H1 (cell line): Measurements from ENCODE around the gene MYF5. TPM values are rescaled to one million over a fixed set of nuclear protein-coding genes. Genes with fewer than 3 reads are reported as not detected.
A peak's percentile ranks its signal among the peaks of the same experiment; 100 is the strongest.
"Not testable (repeated sequence)": the region's sequence is repeated elsewhere in the genome, so short reads cannot be mapped to it uniquely, and the experiment has no call there.

Experiments
- CTCF ChIA-PET: fragments of 300-600 bp; sonication (Branson Sonifier 250); formaldehyde crosslinking; loops from one replicate; lab custom pipeline; 2021; ENCODE audit not compliant: partially characterized antibody; lab: Charles Lee
- POLR2A ChIA-PET: fragments of 300-600 bp; sonication (Branson Sonifier 250); formaldehyde crosslinking; loops from one replicate; lab custom pipeline; 2021; ENCODE audit warnings: inconsistent platforms; ENCODE audit not compliant: partially characterized antibody; lab: Charles Lee
- DNase-seq, 2 experiments: peaks; one replicate each; pipeline versions ENCODE4 v3.0.0 to v3.0.0-alpha.2; 2010 to 2022; ENCODE audit warnings: low spot score in 2 of 2, low read depth in 1 of 2, mixed read lengths in 1 of 2
- FAIRE-seq: peaks from 2 replicates; lab custom pipeline; 2011; peaks lifted over from hg19 to GRCh38; lab: Jason Lieb, UNC
- H2AFZ ChIP-seq: 2 replicates; pipeline ENCODE4 v1.8.1; 2012; ENCODE audit warnings: low read length, inconsistent platforms
- H2AK5ac ChIP-seq: 2 replicates; pipeline ENCODE4 v1.6.1; 2013; ENCODE audit warnings: low read depth, low read length
- H2BK120ac ChIP-seq: replicated peaks from 2 replicates; pipeline ENCODE3; 2013; ENCODE audit warnings: low read depth, low read length, inconsistent platforms
- H2BK12ac ChIP-seq: 2 replicates; pipeline ENCODE4 v1.6.1; 2013; ENCODE audit warnings: low read depth, low read length
- H2BK15ac ChIP-seq: 2 replicates; pipeline ENCODE4 v1.6.1; 2013; ENCODE audit warnings: low read length
- H2BK20ac ChIP-seq: 2 replicates; pipeline ENCODE4 v1.6.1; 2013; ENCODE audit warnings: low read length
- H2BK5ac ChIP-seq: 2 replicates; pipeline ENCODE4 v1.6.1; 2013; ENCODE audit warnings: low read depth, low read length
- H3K14ac ChIP-seq: 2 replicates; pipeline ENCODE4 v1.6.1; 2013; ENCODE audit warnings: inconsistent platforms; ENCODE audit not compliant: insufficient read length
- H3K18ac ChIP-seq: 2 replicates; pipeline ENCODE4 v1.6.1; 2013; ENCODE audit warnings: low read length; ENCODE audit errors: extremely low read depth
- H3K23ac ChIP-seq: 2 replicates; pipeline ENCODE4 v1.6.1; 2013; ENCODE audit warnings: inconsistent platforms; ENCODE audit not compliant: insufficient read length
- H3K23me2 ChIP-seq: 2 replicates; pipeline ENCODE4 v1.6.1; 2013; ENCODE audit warnings: low read depth, low read length
- H3K27ac ChIP-seq: 2 replicates; pipeline ENCODE4 v1.6.1; 2011; ENCODE audit warnings: low read depth, low read length, inconsistent platforms
- H3K27me3 ChIP-seq, 4 experiments: replicated peaks in 1 of 4; 1 replicate in 1 of 4; 2 replicates in 3 of 4; pipeline versions ENCODE4 v1.6.1 to v1.8.1; 2011 to 2013; ENCODE audit warnings: low read length in 3 of 4, mild to moderate bottlenecking in 3 of 4, inconsistent platforms in 2 of 4, mixed read lengths in 2 of 4, moderate library complexity in 1 of 4; ENCODE audit not compliant: control insufficient read depth in 3 of 4, insufficient read depth in 3 of 4; ENCODE audit errors: extremely low read depth in 1 of 4
- H3K36me3 ChIP-seq, 4 experiments: 2 replicates each; pipeline versions ENCODE4 v1.6.1 to v1.8.1; 2011 to 2013; ENCODE audit warnings: mild to moderate bottlenecking in 4 of 4, low read length in 3 of 4, moderate library complexity in 2 of 4, control low read depth in 1 of 4, inconsistent platforms in 1 of 4; ENCODE audit not compliant: insufficient read depth in 4 of 4, control insufficient read depth in 2 of 4
- H3K4ac ChIP-seq: replicated peaks from 2 replicates; pipeline ENCODE3; 2013; ENCODE audit warnings: low read length, low read depth, mixed read lengths, inconsistent platforms; ENCODE audit not compliant: insufficient read length
- H3K4me1 ChIP-seq, 4 experiments: replicated peaks in 1 of 4; 1 replicate in 1 of 4; 2 replicates in 3 of 4; pipeline versions ENCODE4 v1.6.1 to v1.8.1; 2011 to 2013; ENCODE audit warnings: low read length in 3 of 4, inconsistent platforms in 2 of 4, mixed read lengths in 1 of 4; ENCODE audit not compliant: insufficient read depth in 4 of 4, control insufficient read depth in 3 of 4
- H3K4me2 ChIP-seq, 2 experiments: 2 replicates each; pipeline versions ENCODE4 v1.6.1 to v1.8.1; 2011 to 2013; ENCODE audit warnings: low read depth in 2 of 2, low read length in 2 of 2, control low read depth in 1 of 2, inconsistent platforms in 1 of 2, mild to moderate bottlenecking in 1 of 2; ENCODE audit not compliant: insufficient read depth in 1 of 2
- H3K4me3 ChIP-seq, 4 experiments: fragments of 200-600, 300-600 bp in 1 of 4; sonication (generic), shearing (Covaris generic), sonication (Bioruptor Twin) in 1 of 4; 2 replicates each; pipeline versions ENCODE4 v1.5.1 to v1.8.1; 2011 to 2016; ENCODE audit warnings: low read length in 4 of 4, low read depth in 3 of 4, control low read depth in 2 of 4, inconsistent platforms in 2 of 4, mild to moderate bottlenecking in 2 of 4, mixed read lengths in 1 of 4, moderate library complexity in 1 of 4; ENCODE audit not compliant: insufficient read depth in 2 of 4; ENCODE audit errors: extremely low read depth in 1 of 4
- H3K56ac ChIP-seq: replicated peaks from 2 replicates; pipeline ENCODE3; 2013; ENCODE audit warnings: low read depth, mild to moderate bottlenecking, mixed read lengths, low read length, inconsistent platforms; ENCODE audit not compliant: insufficient read length
- H3K79me1 ChIP-seq: 2 replicates; pipeline ENCODE4 v1.6.1; 2013; ENCODE audit warnings: low read depth, low read length, control low read depth
- H3K79me2 ChIP-seq, 2 experiments: 2 replicates each; pipeline versions ENCODE4 v1.6.1 to v1.8.1; 2012 to 2013; ENCODE audit warnings: low read length in 2 of 2, mild to moderate bottlenecking in 2 of 2, inconsistent platforms in 1 of 2; ENCODE audit not compliant: insufficient read depth in 2 of 2, control insufficient read depth in 1 of 2
- H3K9ac ChIP-seq, 4 experiments: replicated peaks in 1 of 4; 1 replicate in 1 of 4; 2 replicates in 3 of 4; pipeline versions ENCODE4 v1.6.1 to v1.8.1; 2011 to 2013; ENCODE audit warnings: low read depth in 3 of 4, low read length in 3 of 4, control low read depth in 2 of 4, mild to moderate bottlenecking in 2 of 4, moderate library complexity in 2 of 4, inconsistent platforms in 1 of 4; ENCODE audit errors: extremely low read depth in 1 of 4
- H3K9me3 ChIP-seq, 2 experiments: 2 replicates each; pipeline versions ENCODE4 v1.6.1 to v1.8.1; 2012 to 2013; ENCODE audit warnings: mild to moderate bottlenecking in 2 of 2, moderate library complexity in 2 of 2, control low read depth in 1 of 2, inconsistent platforms in 1 of 2, low read depth in 1 of 2, low read length in 1 of 2, mixed read lengths in 1 of 2; ENCODE audit not compliant: insufficient read depth in 2 of 2
- H4K20me1 ChIP-seq, 2 experiments: replicated peaks in 1 of 2; 2 replicates each; pipeline versions ENCODE3 to v1.8.1; 2011 to 2013; ENCODE audit warnings: inconsistent platforms in 2 of 2, low read length in 2 of 2, mild to moderate bottlenecking in 1 of 2; ENCODE audit not compliant: insufficient read depth in 2 of 2, control insufficient read depth in 1 of 2
- H4K5ac ChIP-seq: 2 replicates; pipeline ENCODE4 v1.6.1; 2013; ENCODE audit warnings: low read length, low read depth, mixed read lengths, inconsistent platforms; ENCODE audit not compliant: insufficient read length
- H4K8ac ChIP-seq: 2 replicates; pipeline ENCODE4 v1.8.0; 2013; ENCODE audit warnings: mild to moderate bottlenecking, moderate library complexity, low read length, inconsistent platforms; ENCODE audit not compliant: insufficient read depth; ENCODE audit errors: extremely low read depth
- H4K91ac ChIP-seq: replicated peaks from 2 replicates; pipeline ENCODE3; 2013; ENCODE audit warnings: low read length, mixed read lengths, inconsistent platforms; ENCODE audit not compliant: insufficient read length
- CTCF ChIP-seq, 3 experiments: IDR thresholded peaks; 1 replicate in 2 of 3; 2 replicates in 1 of 3; pipeline versions ENCODE4 v1.5.1 to v1.6.1; 2011; ENCODE audit warnings: low read length in 3 of 3, mild to moderate bottlenecking in 3 of 3, inconsistent platforms in 2 of 3, low read depth in 1 of 3, moderate library complexity in 1 of 3; ENCODE audit not compliant: insufficient read depth in 1 of 3; ENCODE audit errors: control extremely low read depth in 1 of 3
- RAD21 ChIP-seq, 2 experiments: IDR thresholded peaks in 1 of 2; conservative IDR thresholded peaks in 1 of 2; 2 replicates each; pipeline ENCODE4 v1.6.1; 2011; ENCODE audit warnings: low read depth in 2 of 2, low read length in 2 of 2, improper control_type of control experiment in 1 of 2, inconsistent platforms in 1 of 2, mild to moderate bottlenecking in 1 of 2, moderate library complexity in 1 of 2
- WGBS, 2 experiments: shearing (Covaris generic) in 1 of 2; methylation state at CpG; one replicate each; pipeline versions ENCODE4 v1.1.6 to v1.1.7; 2013 to 2015; ENCODE audit warnings: low lambda C conversion rate in 2 of 2, mixed read lengths in 2 of 2, inconsistent platforms in 1 of 2, low coverage in 1 of 2, missing lambda C conversion rate in 1 of 2; ENCODE audit not compliant: insufficient replicate concordance in 2 of 2, insufficient coverage in 1 of 2, insufficient read length in 1 of 2; ENCODE audit errors: extremely low coverage in 1 of 2, missing lambda C conversion rate in 1 of 2; 5-methylcytosine and 5-hydroxymethylcytosine counted together
- polyA plus RNA-seq, 7 experiments: library from polyadenylated mRNA; depleted of rRNA in 3 of 7; stranded (reverse) in 5 of 7; unstranded in 2 of 7; fragments of >200 nt in 5 of 7; fragments of 200-250 nt in 2 of 7; gene quantifications; 1 replicate in 5 of 7; 2 replicates in 1 of 7; 4 replicates in 1 of 7; pipeline versions ENCODE4 v1.2.1 to v1.2.3, GENCODE V29; 2011 to 2013; ENCODE audit warnings: missing spikeins in 2 of 7, mixed read lengths in 2 of 7
- total RNA-seq: library from RNA; stranded (reverse); fragmentation: NEBNext Ultra II Directional; extraction: Animal tissue kit (Norgen Biotek cat#: 25700); gene quantifications from 2 replicates; pipeline ENCODE4 v1.2.1, GENCODE V29; 2021

The MYF5 gene
- total and polyA plus RNA-seq, 2 of the 8 experiments (the other 6 are each of a cell fraction or from before 2014, with no cell fraction given): 0.09 TPM; not detected in 1

GRCh38 chr12:80676042-80676636, 40.6 kb upstream of the MYF5 start:
- H2AK5ac ChIP-seq, H3K4ac ChIP-seq, H3K18ac ChIP-seq, H2BK120ac ChIP-seq, H4K5ac ChIP-seq, H2BK12ac ChIP-seq, H3K14ac ChIP-seq, H3K23ac ChIP-seq, H3K56ac ChIP-seq, H3K27ac ChIP-seq, H4K20me1 ChIP-seq, H3K27me3 ChIP-seq, H3K4me3 ChIP-seq, H2BK15ac ChIP-seq, FAIRE-seq, H3K23me2 ChIP-seq, H2BK5ac ChIP-seq, H2BK20ac ChIP-seq, H3K9me3 ChIP-seq, H3K9ac ChIP-seq, H4K8ac ChIP-seq, H3K36me3 ChIP-seq, H3K79me2 ChIP-seq, H3K4me2 ChIP-seq, H3K4me1 ChIP-seq, DNase-seq, H3K79me1 ChIP-seq, H4K91ac ChIP-seq: not testable (repeated sequence)
- CTCF ChIA-PET: interaction anchor here (0.6 to 2.1 kb wide), 7 partner anchors 10 to 217 kb away, joined by 3 to 8 read pairs (median 3); no protein-coding TSS in a partner anchor
- H2AFZ ChIP-seq: peak overlapping the region; percentile 90; the same call in 1 of the 2 replicates
- POLR2A ChIA-PET: interaction anchor here (1.4 kb wide), 1 partner anchor 8 kb away, joined by 4 read pairs; no protein-coding TSS in a partner anchor
- TF ChIP-seq RAD21 (IDR thresholded peaks at IDR 0.05 in 1 of 2, conservative IDR thresholded peaks at IDR 0.05 in 1 of 2; ENCODE audit: low read depth in 2 of 2, low read length in 2 of 2): peak; percentile 52 to 62; a peak in 3 of 4 replicates
- peak in 2 of 3 experiments; percentile 28 to 45; a peak in 2 of 4 replicates for TF ChIP-seq CTCF (IDR thresholded peaks at IDR 0.05; ENCODE audit: control extremely low read depth in 1 of 3, insufficient read depth in 1 of 3, low read depth in 1 of 3, low read length in 3 of 3)
- 89% methylated on average over 13 of the region's 13 CpGs; no CpG with 5 or more reads in 1 of the 2 experiments for WGBS, 2 experiments
